ENCODE results near the gene RPA1. TPM values are rescaled to one million over a fixed set of nuclear protein-coding genes. Genes with fewer than 3 reads are reported as not detected.
"Not testable (repeated sequence)": the region's sequence is repeated elsewhere in the genome, so short reads cannot be mapped to it uniquely, and the experiment has no call there.

Gene RPA1
- total RNA-seq (2014; rRNA removed; shearing (Covaris generic)) = 26.5 and 42.5 TPM in 2 replicates

- DNase-seq (ENCODE audit: low read depth) = peak; percentile 84
Observed at GRCh38 chr17:1829592-1830257, at the start of gene RPA1, which contains the start of gene SMYD4. Gene RPA1, plus strand, starts transcription at chr17:1830005. Its CDS starts 89 bp downstream, at chr17:1830094. Gene SMYD4, minus strand, starts transcription at chr17:1829902. Its CDS starts 1,908 bp downstream, at chr17:1827994.

GRCh38 chr17:1782171-1782567, 47.6 kb upstream of the RPA1 start:
- no peak for DNase-seq (ENCODE audit: low read depth)

GRCh38 chr17:1783271-1783670, 46.5 kb upstream of the RPA1 start:
- no peak for DNase-seq (ENCODE audit: low read depth)

DNA sequence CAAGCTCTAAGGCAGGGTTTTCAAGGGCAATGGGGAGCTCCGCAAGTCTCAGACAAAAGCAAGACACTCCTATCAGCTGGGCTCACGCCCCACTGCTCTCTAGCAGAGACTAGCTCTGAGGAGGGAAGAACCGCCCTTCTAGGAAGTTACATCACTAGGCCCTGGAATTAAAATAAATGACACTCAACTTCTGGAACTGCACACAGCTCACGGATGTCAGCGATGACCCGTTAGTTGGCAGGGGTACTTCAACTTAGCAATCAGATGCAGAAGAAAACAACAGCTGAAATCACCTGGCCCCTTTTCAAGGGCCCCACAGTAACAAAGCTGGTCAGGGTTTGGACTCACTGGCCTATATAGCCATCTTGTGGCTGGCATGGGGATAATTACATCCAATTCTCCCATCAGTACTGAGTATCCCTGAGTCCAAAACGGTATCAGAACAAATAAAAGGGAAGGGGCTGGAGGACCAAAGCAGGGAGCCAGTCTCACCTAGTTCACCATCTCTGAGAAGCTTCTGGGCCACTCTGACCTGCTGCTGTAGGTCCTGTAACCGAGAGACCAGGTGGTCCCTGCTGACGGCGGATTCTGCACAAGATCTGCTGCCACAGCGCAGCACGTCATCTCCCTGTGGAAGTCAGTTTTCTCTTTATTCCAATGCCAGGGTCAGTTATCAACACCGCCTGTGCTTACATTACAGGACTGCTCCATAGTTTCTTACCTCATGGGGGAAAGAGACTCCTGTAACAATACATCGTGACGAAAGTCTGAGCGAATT, 45.8 kb upstream of the RPA1 start:
- DNase-seq (ENCODE audit: low read depth) = peak; percentile 36

GRCh38 chr17:1785930-1786329, 43.9 kb upstream of the RPA1 start:
- no peak for DNase-seq (ENCODE audit: low read depth)

DNA sequence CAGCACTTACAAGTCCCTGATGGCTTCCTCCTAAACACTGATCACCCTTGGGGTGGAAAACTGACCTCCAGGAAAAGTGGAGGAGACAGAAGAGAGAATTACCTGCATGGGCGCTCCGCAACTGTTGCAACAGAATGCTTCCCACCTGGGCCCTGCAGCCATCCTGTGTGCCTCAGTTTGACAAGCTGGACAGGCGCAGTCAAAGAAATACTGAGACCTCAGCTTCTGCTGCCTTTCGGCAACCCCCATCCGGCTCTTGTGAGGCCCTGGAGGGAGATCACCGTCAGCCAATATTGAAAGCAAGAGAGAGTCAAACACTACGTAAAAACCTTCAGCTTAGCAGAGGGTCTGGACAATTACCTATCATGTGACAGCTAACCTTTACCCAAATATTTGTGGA, 43.1 kb upstream of the RPA1 start:
- DNase-seq (ENCODE audit: low read depth) = no peak

DNA sequence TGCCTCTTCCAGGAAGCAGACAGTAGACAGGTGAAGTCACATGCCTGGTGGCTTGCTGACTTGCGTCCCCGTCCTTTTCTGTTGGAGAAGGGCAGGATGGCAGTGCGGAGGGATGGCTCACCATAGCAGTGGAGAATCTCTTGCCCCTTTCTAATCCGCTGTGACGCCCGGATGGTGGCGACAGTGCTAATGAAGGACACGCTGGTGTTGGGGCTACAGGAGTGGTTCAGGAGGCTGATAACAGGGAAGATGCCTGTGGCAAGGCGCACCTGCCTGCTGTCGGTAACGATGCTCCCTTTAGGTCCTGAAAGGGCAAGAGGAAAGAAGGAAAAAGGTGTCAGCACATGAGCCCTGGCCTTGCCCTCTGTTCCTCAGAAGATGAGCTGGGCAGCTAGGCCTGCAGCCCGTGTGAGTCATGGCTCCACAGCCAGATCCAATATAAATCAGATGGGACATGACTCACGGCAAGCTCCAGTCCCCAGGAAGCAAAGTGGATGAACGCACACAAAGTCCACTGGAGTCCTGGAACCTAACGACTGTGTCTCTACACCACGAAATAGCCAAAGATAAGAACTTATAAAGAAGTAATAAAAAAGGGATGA, 42.4 kb upstream of the RPA1 start:
- DNase-seq (ENCODE audit: low read depth) = peak; percentile 94

GRCh38 chr17:1789936-1790335, 39.9 kb upstream of the RPA1 start:
- no peak for DNase-seq (ENCODE audit: low read depth)

DNA sequence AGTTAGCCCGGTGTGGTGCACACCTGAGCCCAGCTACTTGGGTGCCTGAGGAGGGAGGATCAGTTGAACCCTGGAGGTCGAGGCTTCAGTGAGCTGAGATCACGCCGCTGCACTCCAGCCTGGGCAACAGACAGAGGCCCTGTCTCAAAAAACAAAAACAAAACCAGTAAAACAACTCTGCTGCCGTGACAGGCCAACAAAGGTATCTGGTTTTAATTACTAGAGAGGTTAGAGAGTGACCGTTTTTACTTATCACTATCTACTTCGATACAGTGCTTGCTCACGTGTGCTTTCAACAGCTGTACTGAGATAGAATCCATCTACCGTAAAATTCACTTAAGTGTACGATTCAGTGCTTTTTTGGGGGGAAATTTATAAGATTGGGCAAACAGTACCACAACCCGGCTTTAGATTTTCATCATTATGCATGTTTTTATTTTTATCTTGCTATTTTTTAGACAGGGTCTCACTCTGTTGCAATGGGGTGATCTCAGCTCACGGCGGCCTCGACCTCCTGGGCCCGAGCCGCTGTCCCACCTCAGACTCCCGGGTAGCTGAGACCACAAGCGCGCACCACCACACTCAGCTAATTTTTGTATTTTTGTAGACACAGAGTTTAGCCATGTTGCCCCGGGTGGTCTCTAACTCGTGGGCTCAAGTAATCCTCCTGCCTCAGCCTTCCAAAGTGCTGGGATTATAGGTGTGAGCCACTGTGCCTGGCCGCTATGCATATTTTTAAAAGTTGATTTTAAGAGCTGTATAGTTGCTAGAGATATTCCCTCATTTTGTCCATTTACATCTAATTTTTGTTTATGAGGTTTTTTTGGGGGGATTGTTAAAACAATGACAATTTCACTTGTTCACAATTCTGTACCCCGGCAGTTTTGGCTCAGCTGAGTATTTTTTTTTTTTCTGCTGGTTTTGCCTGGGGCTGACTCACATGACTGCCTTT, 37.0 kb upstream of the RPA1 start:
- DNase-seq (ENCODE audit: low read depth) = no peak

- DNase-seq (ENCODE audit: low read depth) = peak; percentile 18
Observed at GRCh38 chr17:1793447-1793806, 36.4 kb upstream of the RPA1 start.

DNA sequence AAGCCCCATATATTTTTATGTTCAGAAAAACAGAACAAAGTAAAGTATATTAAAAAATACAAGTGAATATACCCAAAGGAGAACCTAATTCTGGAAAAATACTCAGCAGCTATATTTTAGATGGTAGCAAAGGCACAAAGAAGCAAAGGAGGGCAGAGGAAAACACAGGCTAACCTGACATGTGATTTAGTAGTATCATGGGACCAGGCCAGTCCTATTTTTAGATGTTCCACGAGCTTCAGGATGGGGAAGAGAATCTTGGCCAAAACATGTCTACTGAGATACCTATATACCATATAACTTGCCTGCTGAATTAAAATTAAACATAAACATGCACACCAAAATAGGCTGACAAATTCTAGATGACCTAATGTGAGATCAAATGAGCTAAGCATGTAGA, 33.0 kb upstream of the RPA1 start:
- DNase-seq (ENCODE audit: low read depth) = no peak

DNA sequence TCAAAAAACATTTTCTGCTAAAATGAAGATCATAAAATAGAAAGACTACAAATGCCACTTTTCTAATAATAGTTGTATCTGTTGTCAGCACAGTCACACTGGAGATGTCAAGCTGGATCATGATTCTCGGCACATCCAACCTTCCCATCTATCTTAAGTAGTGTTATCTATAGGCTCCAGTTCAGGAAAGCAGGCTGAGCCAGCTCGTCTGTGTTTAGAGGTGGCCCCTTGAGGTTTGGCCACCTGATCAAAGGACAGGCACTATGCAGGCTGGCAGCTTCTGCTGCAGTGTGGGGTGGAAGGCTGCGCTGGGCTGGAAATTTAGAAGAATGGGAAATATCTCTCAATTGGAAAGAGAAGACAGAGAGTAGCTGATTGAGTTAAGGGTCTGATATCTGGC, 32.5 kb upstream of the RPA1 start:
- DNase-seq (ENCODE audit: low read depth) = no peak

GRCh38 chr17:1797846-1798245, 32.0 kb upstream of the RPA1 start:
- DNase-seq (ENCODE audit: low read depth) = not testable (repeated sequence)

GRCh38 chr17:1800240-1800639, 29.6 kb upstream of the RPA1 start:
- no peak for DNase-seq (ENCODE audit: low read depth)

DNA sequence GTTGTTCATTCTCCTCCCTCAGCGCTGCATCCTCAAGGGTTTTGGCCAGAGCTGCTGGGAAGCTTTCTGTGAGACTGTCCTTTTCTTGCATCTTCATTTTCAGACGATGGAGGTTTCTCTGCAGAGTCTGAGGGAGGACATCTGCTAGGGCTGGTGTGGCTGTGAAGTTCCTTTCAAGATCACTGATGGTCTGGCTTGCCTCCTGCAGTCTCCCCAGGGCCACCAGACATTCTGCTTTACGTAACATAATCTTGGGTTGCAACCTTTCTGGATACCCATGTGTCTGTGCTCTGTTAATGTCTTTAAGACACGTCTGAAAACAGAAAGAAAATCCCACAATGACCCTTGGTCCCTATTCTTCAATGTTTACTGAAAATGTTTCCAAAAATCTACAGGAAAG, 29.1 kb upstream of the RPA1 start:
- no peak for DNase-seq (ENCODE audit: low read depth)

DNA sequence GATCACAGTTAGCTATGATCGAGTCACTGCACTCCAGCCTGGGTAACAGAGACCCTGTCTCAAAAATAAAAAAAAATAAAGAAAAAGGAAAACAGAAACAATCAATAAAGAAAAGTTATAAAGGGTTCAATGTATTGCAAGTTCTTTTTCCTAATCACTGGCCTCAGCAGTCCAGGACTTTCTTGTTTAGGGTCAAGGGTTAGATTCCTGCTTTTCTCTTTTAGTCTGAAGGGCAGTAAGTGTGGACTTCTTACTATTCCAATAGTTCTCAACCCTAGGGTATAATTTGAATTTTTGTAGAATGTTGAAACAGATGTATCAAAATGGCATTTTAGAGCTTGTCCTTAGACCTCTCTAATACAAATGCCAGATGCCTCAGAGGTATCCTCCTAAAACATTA, 27.4 kb upstream of the RPA1 start:
- no peak for DNase-seq (ENCODE audit: low read depth)

GRCh38 chr17:1803280-1803679, 26.5 kb upstream of the RPA1 start:
- no peak for DNase-seq (ENCODE audit: low read depth)

DNA sequence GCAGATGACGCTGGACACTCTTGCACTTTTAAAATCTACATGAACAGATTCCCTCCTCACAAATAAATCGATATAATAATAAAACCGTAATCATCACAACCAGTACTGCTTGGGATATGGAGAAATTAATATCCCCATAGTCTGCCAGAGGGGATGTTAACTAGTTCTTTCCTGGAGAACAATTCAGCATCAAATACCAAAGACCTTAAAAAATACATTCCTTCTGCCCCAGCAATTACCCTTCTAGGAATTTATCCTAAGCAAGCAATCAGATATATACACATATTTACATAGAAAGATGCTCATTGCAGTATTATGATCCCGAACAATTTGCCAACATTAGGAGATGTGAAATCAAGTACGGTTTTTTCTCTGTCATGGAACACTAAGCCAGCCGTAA, 21.9 kb upstream of the RPA1 start:
- no peak for DNase-seq (ENCODE audit: low read depth)

DNA sequence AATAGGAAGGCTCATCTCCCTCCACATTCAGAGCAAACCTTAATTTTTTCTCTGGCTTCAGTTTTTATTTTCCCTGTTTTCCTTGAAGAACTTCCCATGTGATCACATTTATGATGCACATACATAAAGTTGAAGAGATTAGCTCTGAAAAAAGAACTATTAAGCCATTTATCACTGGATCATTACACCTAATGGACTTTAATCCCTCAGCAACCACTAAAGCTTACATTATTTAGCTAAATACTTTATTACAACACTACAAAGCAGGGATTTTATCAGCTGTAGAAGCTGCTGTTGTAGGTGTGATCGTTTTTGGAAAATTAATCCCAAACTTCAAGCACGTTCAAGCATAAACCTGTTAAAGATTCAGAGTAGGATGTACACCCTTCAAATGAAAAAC, 21.2 kb upstream of the RPA1 start:
- no peak for DNase-seq (ENCODE audit: low read depth)

- DNase-seq (ENCODE audit: low read depth) = not testable (repeated sequence)
Observed at GRCh38 chr17:1809815-1810214, 20.0 kb upstream of the RPA1 start.

GRCh38 chr17:1810450-1811103, 19.2 kb upstream of the RPA1 start:
- no peak for DNase-seq (ENCODE audit: low read depth)
